GM19395 (cell line): Measurements from ENCODE around the gene INHA.

Experiments used
- ATAC-seq: cut with Tn5 transposase; IDR thresholded peaks from one replicate; pipeline ENCODE4 v1.9.1; 2021; ENCODE audit warnings: mild to moderate bottlenecking, moderate library complexity; ENCODE audit not compliant: unreplicated experiment

The INHA gene

DNA sequence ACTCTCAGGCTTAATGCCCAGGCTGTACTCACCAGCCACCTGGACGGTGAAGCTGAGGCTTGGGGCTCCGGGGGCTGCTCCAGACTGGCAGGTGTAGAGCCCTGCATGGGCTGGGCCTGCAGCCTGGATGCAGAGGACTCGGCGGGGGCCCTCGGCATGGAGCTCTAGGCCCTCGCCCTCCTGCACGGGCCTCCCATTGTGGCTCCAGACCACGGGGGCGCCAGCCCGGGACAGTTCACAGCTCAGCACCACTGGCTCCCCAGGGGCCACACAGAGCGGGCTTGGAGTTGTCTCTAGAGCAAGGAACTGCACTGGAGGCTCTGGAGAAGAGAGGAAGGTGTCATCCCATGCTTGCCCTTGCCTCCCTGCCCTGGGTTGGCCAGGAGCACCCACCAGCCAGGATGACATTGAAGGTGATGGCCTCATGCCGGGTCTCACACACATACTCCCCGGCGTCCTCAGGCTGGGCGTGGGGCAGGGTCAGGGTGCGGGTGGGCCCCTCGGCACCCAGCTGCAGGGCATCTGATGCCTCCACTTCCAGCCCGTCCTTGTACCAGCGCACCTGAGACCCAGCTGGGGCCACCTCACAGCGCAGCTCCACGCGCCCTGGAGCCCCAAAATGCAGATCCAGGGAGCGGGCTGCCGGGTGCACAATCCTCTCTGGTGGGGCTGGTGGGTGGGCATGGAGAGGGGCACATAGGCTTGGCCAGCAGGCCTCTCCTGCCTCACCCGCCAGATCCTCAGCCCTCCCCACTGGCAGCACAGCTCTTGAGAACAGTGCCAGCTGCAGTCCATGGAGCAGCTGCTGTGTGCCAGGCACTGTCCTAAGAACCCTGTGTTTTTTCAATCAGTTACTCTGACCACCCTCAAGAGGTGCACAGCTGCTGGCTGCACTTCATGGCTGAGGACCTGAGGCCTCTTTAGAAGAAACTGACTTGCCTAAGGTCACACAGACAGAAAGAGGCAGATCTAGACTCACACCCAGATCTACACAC, 14.0 kb upstream of the INHA start:
- ATAC-seq: no peak

DNA sequence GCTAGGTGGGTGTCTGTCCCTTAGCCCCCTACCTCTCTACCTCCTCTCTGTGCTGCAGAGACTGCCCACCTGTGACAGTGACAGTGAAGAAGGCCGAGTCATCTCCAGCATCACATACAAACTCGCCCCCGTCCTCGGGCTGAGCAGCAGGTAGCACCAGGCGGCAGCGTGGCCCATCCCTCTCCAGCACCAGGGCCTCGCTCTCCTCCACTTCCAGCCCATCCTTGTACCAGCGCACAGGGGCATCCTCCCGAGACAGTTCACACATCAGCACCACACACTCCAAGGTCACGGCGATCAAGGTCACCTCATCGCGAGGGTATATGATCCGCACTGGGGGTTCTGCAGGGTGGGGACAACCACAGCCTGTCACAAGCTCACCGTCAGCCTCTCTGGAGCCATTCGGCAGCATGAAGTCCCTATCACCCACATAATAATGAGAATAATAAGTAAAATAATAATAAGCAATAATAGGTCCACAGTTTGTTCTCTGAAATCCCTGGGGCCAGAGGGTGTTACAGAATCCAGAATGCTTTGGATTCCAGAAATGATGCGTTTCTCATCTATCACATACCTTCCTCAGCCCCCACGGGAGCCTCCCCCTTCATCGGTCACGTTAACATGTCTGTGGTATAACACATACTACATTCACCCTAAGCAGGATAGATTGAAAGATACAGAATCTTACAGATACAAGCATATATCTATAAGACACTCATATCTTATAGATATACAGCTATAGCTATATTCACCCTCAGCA, 12.8 kb upstream of the INHA start:
- ATAC-seq: no peak

DNA sequence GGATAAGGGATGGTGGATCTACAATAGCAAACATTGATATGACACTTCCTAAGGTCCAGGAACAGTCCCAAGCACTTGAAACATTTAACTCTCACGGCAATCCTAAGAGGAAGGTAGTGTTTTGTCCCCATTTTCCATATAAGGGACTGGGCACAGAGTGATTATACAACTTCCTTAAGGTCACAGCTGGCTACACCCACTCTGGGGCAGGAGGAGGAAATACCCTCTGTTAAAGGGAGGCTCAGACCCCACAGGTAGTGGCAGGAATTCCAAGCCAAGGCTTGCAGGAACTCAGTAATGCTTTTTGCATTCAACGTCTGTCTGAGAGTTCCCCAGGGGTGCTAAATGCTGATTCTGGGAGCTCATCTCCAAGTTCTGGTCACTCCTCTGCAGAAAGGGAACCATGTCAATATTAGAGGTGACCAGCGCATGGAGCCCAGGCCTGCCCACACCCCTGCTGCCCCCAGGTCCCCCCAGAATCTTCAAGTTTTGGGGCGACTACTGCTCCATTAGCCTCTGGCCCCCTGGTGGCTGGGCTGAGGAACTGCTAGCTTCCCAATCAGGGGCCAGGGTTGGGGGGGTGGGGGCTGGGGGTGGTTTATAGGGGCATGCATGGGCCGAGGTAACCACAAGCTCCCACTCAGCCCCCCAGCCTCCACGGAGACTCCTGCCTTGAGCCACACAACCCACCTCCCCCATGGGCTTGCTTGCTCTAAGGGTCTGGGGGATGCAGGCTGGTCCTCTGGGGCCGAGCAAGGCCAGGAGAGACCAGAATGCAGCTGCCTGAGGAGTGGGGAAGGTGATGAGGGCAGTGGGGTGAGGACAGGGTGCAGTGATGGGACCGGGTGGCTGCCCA, 11.8 kb upstream of the INHA start:
- no peak for ATAC-seq

DNA sequence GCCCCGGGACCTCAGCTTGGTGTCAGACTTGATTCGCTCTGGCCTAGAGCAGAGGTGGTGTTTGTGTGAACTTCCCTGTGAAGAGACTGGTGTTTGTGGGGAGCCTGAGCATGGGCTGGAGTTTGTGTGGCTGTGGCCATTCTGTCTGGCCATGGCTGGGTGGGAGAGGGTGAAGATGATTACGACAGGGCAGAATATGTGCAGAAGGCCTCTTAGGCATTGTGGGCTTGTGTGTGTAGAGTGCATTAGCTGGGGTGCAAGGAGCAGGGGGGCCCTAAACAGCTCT, 11.3 kb upstream of the INHA start:
- ATAC-seq: no peak

DNA sequence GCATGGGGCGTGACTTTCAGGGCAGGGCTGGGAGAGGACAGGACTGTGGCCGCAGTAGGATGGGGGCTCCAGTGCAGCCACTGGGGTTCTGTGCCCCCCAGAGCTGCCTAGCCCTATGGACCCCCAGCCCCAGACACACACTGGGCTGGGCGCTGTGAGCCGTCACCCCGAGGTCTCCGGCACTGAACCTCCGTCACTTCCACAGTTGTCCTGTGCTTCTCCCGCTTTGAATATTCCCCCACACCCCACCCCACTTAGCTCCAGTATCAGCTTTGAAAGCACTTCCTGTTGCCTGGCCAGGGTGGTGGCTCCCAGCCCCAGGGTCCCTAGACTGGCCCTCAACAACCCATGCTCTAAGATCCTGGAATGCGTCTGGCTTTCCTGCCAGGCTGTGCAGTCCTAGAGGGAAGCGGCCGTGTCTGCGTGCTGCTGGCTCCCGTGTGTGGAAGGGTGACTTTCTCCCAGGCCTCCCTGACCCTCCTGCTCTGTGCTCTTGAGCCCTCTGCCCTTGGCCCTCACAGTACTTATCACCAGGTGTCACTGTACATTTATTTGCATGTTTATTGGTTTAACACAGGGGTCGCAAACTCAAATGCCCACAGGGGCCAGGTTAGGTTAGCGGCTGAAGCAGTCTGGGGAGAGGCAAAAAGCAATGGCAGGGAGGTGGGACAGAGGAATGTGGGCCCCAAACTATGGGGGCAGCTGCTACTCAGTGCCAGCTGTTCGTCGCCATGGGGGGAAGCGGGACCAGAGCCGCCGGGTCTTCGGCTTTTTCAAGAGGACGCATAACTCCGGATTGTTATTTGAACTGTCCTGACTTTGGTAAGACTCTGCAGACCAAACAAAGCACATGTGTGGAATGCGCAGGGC, 10.7 kb upstream of the INHA start:
- ATAC-seq: no peak

DNA sequence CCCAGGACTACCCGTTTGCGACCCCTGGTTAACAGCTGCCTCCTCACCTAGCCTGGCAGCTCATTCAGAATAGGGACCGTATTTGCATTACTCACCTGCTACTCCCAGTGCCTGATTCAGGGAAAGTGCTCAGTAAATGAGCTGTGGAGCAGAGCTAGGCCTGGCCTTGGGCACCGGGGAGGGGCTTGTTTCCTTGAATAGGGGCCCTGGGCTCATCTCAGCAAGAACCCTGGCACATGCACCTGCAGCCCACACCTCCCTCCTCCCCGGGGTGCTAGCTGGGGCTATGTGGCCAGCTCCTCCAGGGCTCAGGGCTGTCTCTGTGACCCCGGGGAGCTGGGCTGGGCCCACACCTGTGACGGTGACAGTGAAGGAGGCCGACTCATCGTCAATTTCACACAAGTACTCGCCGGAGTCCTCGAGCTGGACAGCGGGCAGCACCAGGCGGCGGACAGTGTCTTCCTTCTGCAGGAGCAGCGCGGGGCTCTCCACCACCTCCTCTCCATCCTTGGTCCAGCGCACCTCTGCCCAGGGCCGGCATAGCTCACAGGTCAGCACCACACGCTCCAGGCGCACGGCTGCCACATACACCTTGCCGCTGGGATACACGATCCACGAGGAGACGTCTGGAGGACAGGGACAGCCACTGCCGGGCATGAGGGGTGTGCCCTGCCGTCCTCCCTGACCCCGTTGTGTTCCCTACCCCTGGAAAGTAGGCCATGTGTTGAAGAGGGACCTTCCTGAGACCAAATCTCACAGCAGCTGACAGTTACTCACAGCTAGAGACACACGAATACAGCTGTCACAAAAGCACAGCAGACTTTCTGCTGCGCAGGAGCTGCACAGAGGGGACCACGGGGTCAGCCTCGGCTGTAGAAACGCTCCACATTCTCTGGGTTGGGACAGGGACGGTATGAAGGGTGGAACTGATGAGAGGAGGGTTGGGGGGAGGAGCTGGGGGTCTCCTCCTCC, 9.8 kb upstream of the INHA start:
- ATAC-seq: no peak

DNA sequence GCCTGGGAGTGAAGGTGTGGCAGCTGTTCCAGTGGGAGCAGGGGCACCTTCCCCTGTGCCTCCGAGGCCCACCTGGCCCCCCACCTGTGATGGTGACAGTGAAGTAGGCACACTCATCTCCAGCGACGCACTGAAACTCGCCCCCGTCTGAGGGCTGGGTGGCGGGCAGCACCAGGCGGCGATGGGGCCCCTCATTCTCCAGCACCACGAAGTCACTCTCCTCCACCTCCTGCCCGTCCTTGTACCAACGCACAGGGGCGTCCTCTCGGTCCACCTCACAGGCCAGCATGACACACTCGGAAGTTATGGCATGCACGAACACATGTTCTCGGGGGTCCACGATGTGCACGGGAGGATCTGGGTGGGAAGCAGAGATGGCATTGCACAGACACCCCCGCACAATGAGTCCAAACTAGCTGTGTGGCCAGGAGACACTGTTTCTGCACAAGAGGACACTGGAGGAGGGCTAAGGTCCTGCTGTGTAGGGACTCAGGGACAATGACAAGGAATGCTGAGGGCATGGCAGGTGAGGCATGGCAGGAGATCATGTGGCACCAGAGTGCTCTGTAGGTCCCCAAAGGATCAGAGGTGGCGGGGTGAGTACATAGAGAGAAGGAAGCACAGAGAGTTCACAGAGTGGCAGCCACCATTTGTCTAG, 8.7 kb upstream of the INHA start:
- ATAC-seq: no peak

DNA sequence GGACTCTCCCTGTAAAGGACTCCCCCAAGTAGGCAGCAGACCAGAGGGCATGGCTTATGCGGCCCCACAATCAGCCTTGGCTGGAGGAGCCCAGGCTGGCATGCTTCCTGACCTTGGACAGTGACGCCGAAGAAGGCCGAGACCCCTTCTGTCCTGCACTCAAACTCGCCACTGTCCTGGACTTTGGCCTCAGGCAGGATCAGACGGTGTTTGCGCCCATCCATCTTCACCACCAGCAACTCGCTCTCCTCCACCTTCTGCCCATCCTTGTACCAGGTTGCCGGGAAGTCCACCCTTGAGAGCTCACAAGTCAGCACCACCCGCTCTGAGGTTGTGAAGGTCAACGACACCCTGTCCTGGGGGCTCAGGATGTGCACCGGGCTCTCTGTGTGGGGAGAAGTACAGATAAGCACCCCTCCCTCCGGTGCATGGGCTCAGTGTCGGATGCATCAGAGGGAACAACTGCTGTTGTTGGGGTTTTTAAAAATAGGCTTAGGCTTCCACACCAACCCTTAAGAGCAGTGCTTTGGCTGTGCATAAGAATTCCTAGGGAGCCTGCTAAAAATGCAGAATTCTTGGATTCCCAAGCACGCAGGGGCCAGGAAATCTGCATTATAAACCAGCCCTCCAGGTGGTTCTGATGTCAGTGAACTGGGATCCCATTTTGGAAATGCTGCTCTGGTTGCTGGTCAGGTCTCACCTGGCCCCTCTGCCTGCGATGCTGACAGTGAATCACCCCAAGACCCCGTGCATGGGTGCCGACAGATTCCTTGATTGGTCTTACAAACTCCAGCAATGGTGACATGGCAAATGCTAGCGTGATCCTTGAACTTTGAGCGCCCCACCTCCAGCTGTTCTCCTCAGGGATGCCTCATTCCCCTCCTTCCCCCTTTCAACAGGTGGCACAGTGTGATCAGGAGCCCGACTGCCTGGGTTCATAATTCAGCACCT, 6.7 kb upstream of the INHA start:
- ATAC-seq: no peak

DNA sequence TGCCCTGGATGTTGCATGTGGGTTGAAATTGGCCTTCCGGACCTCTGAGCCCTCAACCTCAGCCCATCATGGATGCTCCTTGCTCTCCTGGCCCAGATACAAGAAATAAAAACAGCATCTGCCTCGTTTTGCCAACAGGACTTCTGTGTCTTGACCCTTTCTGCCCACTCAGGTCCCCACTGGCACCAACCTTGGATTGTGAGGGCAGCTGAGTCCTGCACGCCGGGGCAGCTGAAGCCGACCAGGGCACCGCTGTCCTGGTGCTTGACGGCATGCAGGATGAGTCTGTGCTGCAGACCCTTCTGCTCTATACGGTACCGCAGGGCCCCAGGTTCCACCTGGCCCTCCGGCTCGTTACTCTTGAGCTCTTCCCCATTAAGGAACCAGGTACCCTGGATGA, 5.5 kb upstream of the INHA start:
- ATAC-seq: no peak

DNA sequence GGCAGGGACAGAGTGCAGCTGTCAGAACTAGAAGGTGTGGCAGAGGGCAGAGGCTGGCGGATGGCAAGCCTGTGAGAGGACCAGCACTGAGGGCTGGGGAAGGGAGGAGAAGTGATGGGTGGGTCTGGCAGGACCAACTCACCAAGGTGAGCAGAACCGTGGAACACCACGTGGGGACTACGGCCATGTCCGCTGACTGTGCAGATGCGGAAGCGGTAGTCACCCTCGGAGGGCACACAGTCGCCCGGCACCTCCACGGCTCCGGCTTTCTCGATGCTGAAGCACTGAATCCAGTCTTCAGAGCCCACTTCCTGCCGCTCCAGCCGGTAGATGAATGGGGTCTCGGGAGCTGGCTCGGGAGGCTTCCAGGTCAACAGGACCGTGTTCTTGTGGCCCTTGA, 5.0 kb upstream of the INHA start:
- no peak for ATAC-seq

DNA sequence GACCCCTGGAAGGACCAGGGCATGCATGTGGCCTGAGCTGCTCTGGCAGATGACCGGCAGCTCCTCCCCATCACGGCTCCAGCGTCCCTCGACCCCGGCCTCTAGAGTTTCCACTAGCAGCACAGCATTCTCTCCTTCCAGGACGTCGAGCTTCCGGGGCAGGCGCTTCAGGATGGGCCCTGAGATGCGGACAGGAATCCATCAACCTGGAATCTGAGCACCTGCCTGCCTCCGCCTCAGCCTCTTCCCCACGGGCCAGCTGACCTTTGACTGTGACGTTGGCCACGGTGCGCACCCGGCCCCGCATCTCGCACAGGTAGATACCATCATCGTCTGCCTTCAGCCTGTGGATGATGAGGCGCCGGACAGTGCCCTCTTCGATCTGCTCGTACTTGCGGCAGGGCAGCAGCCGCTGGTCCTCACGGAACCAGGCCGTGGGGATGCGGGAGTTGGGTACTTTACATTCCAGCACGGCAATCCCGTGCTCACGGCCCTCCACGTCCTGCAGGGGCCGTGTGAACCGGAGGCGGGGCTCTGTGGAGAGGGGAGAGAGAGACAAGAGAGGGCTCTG, 4.2 kb upstream of the INHA start:
- no peak for ATAC-seq

DNA sequence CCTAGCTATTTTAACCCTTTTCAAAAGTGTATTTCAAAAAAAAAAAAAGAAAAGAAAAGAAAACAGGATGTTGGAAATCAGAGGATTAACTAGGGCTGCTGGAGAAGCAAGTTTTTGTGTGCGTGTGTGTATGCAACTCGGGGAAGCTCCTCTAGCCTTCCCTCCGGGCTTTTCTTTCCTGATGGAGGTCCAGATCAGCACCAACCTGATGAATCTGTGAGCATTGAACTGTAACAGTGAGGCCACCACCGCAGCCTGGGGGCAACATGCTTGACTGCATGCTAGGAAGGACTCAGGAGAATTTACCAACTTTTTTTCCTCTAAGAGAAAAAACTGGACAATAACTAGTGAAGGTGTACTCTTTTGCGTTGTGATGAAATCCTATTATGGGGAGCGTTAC, 3.1 kb upstream of the INHA start:
- ATAC-seq: no peak

DNA sequence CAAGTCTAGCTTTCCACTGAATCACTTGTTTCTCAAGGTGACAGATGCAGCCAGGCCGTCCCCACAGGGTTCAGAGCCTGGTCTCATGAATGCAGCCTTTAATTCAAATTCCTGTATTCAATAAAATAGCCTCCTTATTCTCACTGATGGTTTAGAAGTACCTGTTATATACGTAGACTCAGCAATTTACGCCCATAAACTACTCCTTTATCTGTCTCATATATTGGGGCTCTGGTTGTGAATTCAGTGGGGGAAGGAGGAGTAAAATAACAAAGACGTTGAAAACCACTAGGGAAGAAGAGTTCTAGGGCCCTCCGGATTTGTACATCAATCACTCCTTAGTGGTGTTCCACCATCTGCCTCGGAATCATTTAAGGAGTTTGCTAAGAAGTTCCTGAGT, 2.5 kb upstream of the INHA start:
- ATAC-seq: no peak

DNA sequence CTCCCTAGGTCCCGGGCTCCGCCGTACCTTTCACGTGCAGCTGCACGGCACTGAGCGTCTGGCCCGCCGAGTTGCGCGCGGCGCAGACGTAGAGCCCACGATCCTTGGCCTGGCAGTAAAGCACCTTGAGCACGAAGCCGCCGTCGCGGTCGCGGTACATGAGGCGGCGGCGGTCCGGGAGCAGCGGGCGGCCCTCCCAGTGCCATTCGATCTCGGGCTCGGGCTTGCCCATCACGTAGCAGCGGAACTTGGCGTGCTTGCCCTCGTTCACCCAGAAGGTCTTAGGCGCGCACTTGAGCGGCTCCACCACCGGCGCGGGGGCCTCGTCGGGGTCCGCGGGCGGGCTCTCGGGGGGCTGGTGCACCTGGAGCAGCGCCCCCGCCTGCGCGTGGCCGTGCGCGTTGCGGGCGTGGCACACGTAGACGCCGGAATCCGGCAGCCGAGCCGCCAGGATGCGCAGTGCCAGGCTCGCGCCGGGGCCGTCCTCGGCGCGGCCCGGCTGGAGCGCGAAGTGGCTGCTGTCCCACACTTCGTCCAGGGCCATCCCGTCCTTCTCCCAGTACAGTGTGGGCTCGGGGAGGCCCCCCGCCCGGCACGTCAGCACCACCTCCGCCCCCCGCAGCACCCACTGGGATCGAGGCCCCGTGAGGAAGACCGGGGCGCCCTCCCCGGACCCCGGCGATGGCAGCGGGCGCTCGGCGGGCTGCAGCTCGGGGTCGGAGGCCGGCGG, 1.8 kb upstream of the INHA start:
- ATAC-seq: no peak

DNA sequence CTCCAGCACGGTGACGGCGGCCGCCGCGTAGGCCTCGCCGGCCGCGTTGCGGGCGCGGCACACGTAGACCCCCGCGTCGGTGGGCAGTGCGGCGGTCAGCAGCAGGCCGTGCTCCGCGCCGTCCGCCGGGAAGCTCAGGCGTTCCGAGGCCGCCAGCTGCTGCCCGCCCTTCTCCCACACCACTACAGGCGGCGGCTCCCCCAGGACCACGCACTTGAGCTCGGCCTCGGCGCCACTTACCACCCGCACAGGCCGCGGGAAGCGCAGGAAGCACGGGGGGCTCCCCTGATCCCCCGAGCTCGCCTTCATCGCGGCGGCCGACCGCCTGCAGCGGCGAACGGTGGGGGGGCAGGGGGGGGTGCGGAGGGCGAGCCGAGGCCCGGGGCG, 1.2 kb upstream of the INHA start:
- ATAC-seq: no peak

DNA sequence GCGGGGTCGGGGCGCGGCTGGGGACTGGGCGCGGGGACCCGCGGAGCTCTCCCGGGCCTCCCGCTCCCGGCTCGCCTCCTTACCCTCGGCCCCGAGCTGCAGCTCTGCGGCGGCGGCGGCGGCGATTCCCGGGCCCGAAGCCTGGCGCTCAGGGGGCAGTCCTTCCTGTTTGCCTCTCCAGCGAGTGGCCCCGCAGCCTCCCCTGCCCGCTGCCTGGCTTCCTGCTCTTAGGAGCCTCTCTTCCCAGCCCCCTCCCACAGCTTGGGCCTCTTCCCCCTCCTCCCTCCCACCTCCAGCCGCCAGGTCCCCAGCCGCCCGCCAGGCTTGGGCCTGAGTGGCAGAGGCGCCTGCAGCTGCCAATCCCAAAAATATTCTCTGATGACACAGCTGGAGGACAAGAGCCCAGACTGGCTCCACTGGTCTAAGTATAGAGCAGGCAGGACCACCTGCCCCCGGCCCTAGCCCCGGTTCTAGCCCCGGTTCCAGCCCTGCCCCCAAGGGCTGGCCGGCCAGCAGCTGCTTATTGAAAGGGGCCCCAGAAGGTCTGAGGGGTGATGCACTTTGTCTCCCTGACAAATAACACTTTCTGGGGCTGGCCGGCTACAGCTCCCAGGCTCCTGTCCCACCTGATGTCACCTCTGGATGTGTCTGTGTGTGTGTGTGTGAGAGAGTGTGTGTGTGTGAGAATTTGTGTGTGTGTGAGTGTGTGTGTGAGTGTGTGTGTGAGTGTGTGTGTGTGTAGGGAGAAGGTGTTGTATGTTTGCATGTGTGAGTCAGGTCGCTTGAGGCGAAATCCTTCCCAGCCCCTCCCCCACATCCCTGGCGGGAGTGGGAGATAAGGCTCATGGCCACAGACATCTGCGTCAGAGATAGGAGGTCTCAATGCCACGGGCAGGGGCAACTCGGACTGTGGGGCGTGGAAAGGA, 536 bp upstream of the INHA start, which contains the start of gene OBSL1:
TSS of gene OBSL1 (minus strand) at position 229 of the 926 bp plus-strand sequence. CDS start 307 bp downstream, outside the sequence.
- no peak for ATAC-seq
